ENCODE measurements around the gene EIF3B. TPM values are rescaled to one million over a fixed set of nuclear protein-coding genes. Genes with fewer than 3 reads are reported as not detected.

The EIF3B gene
- total and polyA plus RNA-seq, 2 donors from 2014 or later = 65.5 to 107 TPM

DNA sequence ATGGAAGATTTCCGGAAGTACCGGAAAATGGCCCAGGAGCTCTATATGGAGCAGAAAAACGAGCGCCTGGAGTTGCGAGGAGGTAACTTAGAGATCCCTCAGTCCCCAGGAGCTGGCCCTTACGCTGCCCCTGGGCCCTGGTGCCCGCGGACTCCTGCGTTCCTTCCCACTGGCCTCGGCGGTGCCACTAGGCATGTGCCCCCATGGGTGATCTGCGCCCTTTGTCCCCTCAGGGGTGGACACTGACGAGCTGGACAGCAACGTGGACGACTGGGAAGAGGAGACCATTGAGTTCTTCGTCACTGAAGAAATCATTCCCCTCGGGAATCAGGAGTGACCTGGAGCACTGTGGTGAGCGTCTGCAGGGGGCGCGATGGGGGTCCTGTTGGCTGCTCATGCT is 24.5 kb downstream of the EIF3B start:
- intact Hi-C loops (cut with DNase I) = no loop called here
- H3K9me3 ChIP-seq (ENCODE audit: control insufficient read depth in 2 of 3, insufficient read depth in 1 of 3, low read length in 3 of 3) = no peaks in the 10 kb centered on the region
- TF ChIP-seq, protein P1, sequence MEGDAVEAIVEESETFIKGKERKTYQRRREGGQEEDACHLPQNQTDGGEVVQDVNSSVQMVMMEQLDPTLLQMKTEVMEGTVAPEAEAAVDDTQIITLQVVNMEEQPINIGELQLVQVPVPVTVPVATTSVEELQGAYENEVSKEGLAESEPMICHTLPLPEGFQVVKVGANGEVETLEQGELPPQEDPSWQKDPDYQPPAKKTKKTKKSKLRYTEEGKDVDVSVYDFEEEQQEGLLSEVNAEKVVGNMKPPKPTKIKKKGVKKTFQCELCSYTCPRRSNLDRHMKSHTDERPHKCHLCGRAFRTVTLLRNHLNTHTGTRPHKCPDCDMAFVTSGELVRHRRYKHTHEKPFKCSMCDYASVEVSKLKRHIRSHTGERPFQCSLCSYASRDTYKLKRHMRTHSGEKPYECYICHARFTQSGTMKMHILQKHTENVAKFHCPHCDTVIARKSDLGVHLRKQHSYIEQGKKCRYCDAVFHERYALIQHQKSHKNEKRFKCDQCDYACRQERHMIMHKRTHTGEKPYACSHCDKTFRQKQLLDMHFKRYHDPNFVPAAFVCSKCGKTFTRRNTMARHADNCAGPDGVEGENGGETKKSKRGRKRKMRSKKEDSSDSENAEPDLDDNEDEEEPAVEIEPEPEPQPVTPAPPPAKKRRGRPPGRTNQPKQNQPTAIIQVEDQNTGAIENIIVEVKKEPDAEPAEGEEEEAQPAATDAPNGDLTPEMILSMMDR (IDR thresholded peaks at IDR 0.05; ENCODE audit: borderline replicate concordance, extremely low read depth, insufficient read depth) = no peak
- H3K9ac ChIP-seq (ENCODE audit: low read length in 3 of 3) = no peak overlapping the region
- FAIRE-seq (no peak), DNase-seq (no peak)
- H3K4me1 ChIP-seq (ENCODE audit: control insufficient read depth in 2 of 3, insufficient read depth in 2 of 3, low read depth in 1 of 3, low read length in 3 of 3) = no peaks in the 10 kb centered on the region
- no peaks in the 10 kb centered on the region for H3K27me3 ChIP-seq (ENCODE audit: control insufficient read depth, insufficient read depth, low read length)
- H3K36me3 ChIP-seq (ENCODE audit: control insufficient read depth in 2 of 3, insufficient read depth in 3 of 3, low read length in 3 of 3) = peaks cover 0 to 60% (median 44%) of the 10 kb centered on the region in 3 donors
- no peak overlapping the region for H3K27ac ChIP-seq (ENCODE audit: low read depth in 2 of 2, low read length in 2 of 2)
- no peak overlapping the region for H3K4me3 ChIP-seq (ENCODE audit: low read length in 3 of 3)

DNA sequence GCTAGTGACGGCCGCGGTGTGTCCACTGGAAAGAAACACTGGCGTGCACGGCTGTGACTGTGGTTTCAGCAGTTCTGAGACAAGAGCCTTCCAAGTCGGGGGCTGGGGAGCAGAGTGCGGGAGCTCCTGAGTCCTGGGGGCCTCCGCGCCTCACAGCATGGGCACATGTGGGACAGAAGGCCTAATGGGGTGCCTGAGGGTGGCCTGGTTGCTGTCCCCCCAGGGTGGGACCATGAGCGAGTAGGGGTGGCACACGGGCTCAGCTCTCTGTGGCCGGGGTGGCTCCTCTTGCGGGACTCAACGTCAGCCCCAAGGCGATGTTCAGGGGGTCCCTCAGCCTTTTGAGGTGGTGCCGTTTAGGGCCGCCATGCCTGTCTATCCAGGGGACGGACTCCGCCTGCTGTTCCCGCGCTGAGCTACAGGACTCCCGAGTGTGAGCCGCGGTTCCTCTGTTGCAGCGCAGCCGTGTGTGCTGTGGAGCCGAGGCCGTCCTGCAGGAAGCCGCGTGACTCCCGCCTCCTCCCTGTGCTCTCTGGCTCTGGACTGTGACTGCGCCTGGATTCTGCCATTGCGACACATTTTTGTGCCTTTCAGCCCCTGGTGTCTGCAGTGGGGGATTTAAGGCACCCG is 25.3 kb downstream of the EIF3B start:
- peaks cover 0 to 53% (median 36%) of the 10 kb centered on the region in 3 donors for H3K36me3 ChIP-seq (ENCODE audit: control insufficient read depth in 2 of 3, insufficient read depth in 3 of 3, low read length in 3 of 3)
- no peaks in the 10 kb centered on the region for H3K27me3 ChIP-seq (ENCODE audit: control insufficient read depth, insufficient read depth, low read length)
- TF ChIP-seq, protein P1 (IDR thresholded peaks at IDR 0.05; ENCODE audit: borderline replicate concordance, extremely low read depth, insufficient read depth) = no peak
- no peak overlapping the region for H3K4me3 ChIP-seq (ENCODE audit: low read length in 3 of 3)
- FAIRE-seq = no peak
- H3K9me3 ChIP-seq (ENCODE audit: control insufficient read depth in 2 of 3, insufficient read depth in 1 of 3, low read length in 3 of 3) = no peaks in the 10 kb centered on the region
- H3K27ac ChIP-seq (ENCODE audit: low read depth in 2 of 2, low read length in 2 of 2) = no peak overlapping the region
- no peaks in the 10 kb centered on the region for H3K4me1 ChIP-seq (ENCODE audit: control insufficient read depth in 2 of 3, insufficient read depth in 2 of 3, low read depth in 1 of 3, low read length in 3 of 3)
- no peak overlapping the region for H3K9ac ChIP-seq (ENCODE audit: low read length in 3 of 3)
- intact Hi-C loops (cut with DNase I) = no loop called here
- no peak for DNase-seq

DNA sequence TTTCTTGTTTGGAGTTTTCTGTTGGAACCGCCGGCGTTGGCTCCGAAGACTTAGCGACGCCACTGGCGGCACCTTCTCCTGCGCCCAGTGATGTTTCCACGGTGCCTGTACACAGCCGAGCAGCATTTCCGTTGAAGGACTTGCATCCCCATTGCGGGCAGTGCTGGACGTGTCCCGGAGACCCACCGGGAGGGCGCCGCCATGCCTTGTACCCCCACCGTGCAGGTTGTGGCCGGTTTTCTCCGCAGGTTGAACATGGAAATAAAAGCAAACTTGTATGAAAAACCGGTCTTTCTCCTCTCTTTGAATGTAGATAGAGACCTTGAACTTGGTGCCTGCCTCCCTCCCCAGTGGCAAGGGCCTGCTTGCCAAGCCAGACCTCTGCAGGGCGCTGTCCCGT is 25.8 kb downstream of the EIF3B start:
- no peaks in the 10 kb centered on the region for H3K27me3 ChIP-seq (ENCODE audit: control insufficient read depth, insufficient read depth, low read length)
- H3K9ac ChIP-seq (ENCODE audit: low read length in 3 of 3) = no peak overlapping the region
- no peaks in the 10 kb centered on the region for H3K9me3 ChIP-seq (ENCODE audit: control insufficient read depth in 2 of 3, insufficient read depth in 1 of 3, low read length in 3 of 3)
- FAIRE-seq (no peak), DNase-seq (no peak)
- H3K4me3 ChIP-seq (ENCODE audit: low read length in 3 of 3) = no peak overlapping the region
- H3K27ac ChIP-seq (ENCODE audit: low read depth in 2 of 2, low read length in 2 of 2) = no peak overlapping the region
- peaks cover 0 to 47% (median 31%) of the 10 kb centered on the region in 3 donors for H3K36me3 ChIP-seq (ENCODE audit: control insufficient read depth in 2 of 3, insufficient read depth in 3 of 3, low read length in 3 of 3)
- H3K4me1 ChIP-seq (ENCODE audit: control insufficient read depth in 2 of 3, insufficient read depth in 2 of 3, low read depth in 1 of 3, low read length in 3 of 3) = no peaks in the 10 kb centered on the region
- intact Hi-C loops (cut with DNase I) = no loop called here
- TF ChIP-seq, protein P1 (IDR thresholded peaks at IDR 0.05; ENCODE audit: borderline replicate concordance, extremely low read depth, insufficient read depth) = no peak

DNA sequence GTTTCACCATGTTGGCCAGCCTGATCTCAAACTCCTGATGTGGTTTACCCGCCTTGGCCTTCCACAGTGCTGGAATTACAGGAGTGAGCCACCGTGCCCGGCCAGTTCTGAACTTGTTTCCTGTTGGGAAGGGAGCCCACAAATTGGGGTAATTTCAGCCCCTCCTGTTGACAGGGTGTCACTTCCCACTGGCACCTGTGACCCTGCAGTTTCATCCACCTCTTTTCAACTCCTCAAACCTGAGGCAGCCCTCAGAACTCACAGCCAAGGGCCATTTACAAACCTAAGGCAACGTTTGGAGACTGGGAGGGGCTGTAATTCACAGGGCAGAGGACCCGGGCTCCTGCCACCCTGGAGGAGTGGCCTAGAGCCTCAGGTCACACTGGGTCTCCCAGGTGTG is 26.6 kb downstream of the EIF3B start:
- Histone ChIP-seq H3K36me3 (ENCODE audit: control insufficient read depth in 2 of 3, insufficient read depth in 3 of 3, low read length in 3 of 3) (peaks cover 0 to 42% (median 24%) of the 10 kb centered on the region in 3 donors), H3K4me1 (ENCODE audit: control insufficient read depth in 2 of 3, insufficient read depth in 2 of 3, low read depth in 1 of 3, low read length in 3 of 3) (no peaks in the 10 kb centered on the region), H3K9me3 (ENCODE audit: control insufficient read depth in 2 of 3, insufficient read depth in 1 of 3, low read length in 3 of 3) (no peaks in the 10 kb centered on the region), H3K9ac (ENCODE audit: low read length in 3 of 3) (no peak overlapping the region), H3K27ac (ENCODE audit: low read depth in 2 of 2, low read length in 2 of 2) (no peak overlapping the region), H3K4me3 (ENCODE audit: low read length in 3 of 3) (no peak overlapping the region), H3K27me3 (ENCODE audit: control insufficient read depth, insufficient read depth, low read length) (no peaks in the 10 kb centered on the region)
- intact Hi-C loops (cut with DNase I) = no loop called here
- TF ChIP-seq, protein P1 (IDR thresholded peaks at IDR 0.05; ENCODE audit: borderline replicate concordance, extremely low read depth, insufficient read depth) = no peak
- DNase-seq (no peak), FAIRE-seq (no peak)

All from kidney (tissue), 14 donors.